LNCAP (cell line): ENCODE measurements around the gene CHCHD6.

ENCODE experiments used
- CTCF ChIP-seq: fragments of 450-650 bp; IDR thresholded peaks from 2 replicates; pipeline ENCODE4 v1.5.1; 2017; ENCODE audit warnings: mild to moderate bottlenecking

The CHCHD6 gene

GRCh38 chr3:127001486-127002194 lies 297.6 kb downstream of the CHCHD6 start:
- no peak for TF ChIP-seq CTCF

GRCh38 chr3:127002195-127003174 lies 298.4 kb downstream of the CHCHD6 start:
- no peak for TF ChIP-seq CTCF

GRCh38 chr3:127003175-127003555 lies 299.1 kb downstream of the CHCHD6 start:
- no peak for TF ChIP-seq CTCF

GRCh38 chr3:127003601-127004280 lies 299.7 kb downstream of the CHCHD6 start:
- no peak for TF ChIP-seq CTCF

GRCh38 chr3:127004641-127005397 lies 300.8 kb downstream of the CHCHD6 start:
- no peak for TF ChIP-seq CTCF

GRCh38 chr3:127005864-127006500 lies 301.9 kb downstream of the CHCHD6 start:
- TF ChIP-seq CTCF: no peak
